Measurements from ENCODE around the gene PLA2G4B.

GRCh38 chr15:41851167-41851523 is 12.5 kb downstream of the PLA2G4B start:
- TF ChIP-seq, protein P1, sequence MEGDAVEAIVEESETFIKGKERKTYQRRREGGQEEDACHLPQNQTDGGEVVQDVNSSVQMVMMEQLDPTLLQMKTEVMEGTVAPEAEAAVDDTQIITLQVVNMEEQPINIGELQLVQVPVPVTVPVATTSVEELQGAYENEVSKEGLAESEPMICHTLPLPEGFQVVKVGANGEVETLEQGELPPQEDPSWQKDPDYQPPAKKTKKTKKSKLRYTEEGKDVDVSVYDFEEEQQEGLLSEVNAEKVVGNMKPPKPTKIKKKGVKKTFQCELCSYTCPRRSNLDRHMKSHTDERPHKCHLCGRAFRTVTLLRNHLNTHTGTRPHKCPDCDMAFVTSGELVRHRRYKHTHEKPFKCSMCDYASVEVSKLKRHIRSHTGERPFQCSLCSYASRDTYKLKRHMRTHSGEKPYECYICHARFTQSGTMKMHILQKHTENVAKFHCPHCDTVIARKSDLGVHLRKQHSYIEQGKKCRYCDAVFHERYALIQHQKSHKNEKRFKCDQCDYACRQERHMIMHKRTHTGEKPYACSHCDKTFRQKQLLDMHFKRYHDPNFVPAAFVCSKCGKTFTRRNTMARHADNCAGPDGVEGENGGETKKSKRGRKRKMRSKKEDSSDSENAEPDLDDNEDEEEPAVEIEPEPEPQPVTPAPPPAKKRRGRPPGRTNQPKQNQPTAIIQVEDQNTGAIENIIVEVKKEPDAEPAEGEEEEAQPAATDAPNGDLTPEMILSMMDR (IDR thresholded peaks at IDR 0.05 in 2 of 3, conservative IDR thresholded peaks at IDR 0.05 in 1 of 3; ENCODE audit: insufficient read depth in 2 of 3, low read depth in 1 of 3, low read length in 3 of 3), result no peak
- TF ChIP-seq KHSRP (IDR thresholded peaks at IDR 0.05) (no peak), TEAD1 (CRISPR knock-in tag; IDR thresholded peaks at IDR 0.05) (no peak), PCBP1 (IDR thresholded peaks at IDR 0.05; ENCODE audit: low read depth, low read length, poor library complexity, severe bottlenecking) (no peak), NFRKB (IDR thresholded peaks at IDR 0.05; ENCODE audit: low read depth) (no peak), POLR3A (IDR thresholded peaks at IDR 0.05; ENCODE audit: borderline replicate concordance, extremely low read depth, insufficient read depth, insufficient read length) (no peak)

Measured in K562 (cell line).